Measurements from ENCODE around the gene SYDE2. TPM values are rescaled to one million over a fixed set of nuclear protein-coding genes. Genes with fewer than 3 reads are reported as not detected.

The SYDE2 gene
- total RNA-seq, 2 donors from 2014 or later, result 11.0 to 14.1 TPM

DNA sequence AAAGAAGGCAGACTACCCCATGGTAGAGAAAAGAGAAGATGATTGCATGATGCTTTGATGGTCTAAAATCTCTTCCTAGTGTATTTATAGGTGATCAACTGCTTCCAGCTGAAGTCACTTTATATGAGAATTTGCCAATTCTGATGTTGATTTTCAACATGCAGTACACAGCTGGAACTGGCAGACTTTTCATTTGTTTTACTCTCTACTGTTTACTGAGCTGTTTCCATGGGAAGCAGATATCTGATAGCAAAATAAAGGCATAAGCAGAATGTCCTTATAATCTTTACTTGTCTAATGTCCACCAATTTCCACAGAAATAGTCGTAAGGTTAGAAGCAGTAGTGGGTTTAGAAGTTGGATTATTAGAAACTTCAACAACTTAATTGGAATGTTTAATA, 74.9 kb downstream of the SYDE2 start:
- no peaks in the 10 kb centered on the region for H3K4me1 ChIP-seq (ENCODE audit: control insufficient read depth, insufficient read depth, low read length)
- no peak overlapping the region for H3K27ac ChIP-seq (ENCODE audit: low read depth, low read length)
- Mint-ChIP-seq H3K9me3 (no peaks in the 10 kb centered on the region), H3K4me1 (peaks cover 6% of the 10 kb centered on the region), H3K27me3 (ENCODE audit: insufficient read depth) (peaks cover 2% of the 10 kb centered on the region), H3K4me3 (no peak overlapping the region), H3K36me3 (ENCODE audit: low read depth) (no peaks in the 10 kb centered on the region), H3K27ac (no peak overlapping the region)
- 70% methylated on average over 1 of the region's 1 CpG; no CpG with 5 or more reads in 1 of the 2 experiments for WGBS, 2 experiments (ENCODE audit: insufficient coverage in 1 of 2, insufficient read length in 1 of 2)
- no peaks in the 10 kb centered on the region for H3K36me3 ChIP-seq (ENCODE audit: control insufficient read depth, insufficient read depth, low read length)
- H3K9ac ChIP-seq (ENCODE audit: extremely low read depth, low read length, poor library complexity, severe bottlenecking), result no peak overlapping the region
- no peaks in the 10 kb centered on the region for H3K27me3 ChIP-seq (ENCODE audit: control insufficient read depth, insufficient read depth, low read length, poor library complexity, severe bottlenecking)
- DNase-seq, result no peak
- no peak overlapping the region for H3K4me3 ChIP-seq (ENCODE audit: low read length)
- TF ChIP-seq, protein P1, sequence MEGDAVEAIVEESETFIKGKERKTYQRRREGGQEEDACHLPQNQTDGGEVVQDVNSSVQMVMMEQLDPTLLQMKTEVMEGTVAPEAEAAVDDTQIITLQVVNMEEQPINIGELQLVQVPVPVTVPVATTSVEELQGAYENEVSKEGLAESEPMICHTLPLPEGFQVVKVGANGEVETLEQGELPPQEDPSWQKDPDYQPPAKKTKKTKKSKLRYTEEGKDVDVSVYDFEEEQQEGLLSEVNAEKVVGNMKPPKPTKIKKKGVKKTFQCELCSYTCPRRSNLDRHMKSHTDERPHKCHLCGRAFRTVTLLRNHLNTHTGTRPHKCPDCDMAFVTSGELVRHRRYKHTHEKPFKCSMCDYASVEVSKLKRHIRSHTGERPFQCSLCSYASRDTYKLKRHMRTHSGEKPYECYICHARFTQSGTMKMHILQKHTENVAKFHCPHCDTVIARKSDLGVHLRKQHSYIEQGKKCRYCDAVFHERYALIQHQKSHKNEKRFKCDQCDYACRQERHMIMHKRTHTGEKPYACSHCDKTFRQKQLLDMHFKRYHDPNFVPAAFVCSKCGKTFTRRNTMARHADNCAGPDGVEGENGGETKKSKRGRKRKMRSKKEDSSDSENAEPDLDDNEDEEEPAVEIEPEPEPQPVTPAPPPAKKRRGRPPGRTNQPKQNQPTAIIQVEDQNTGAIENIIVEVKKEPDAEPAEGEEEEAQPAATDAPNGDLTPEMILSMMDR (conservative IDR thresholded peaks at IDR 0.05), result no peak
- H3K9me3 ChIP-seq (ENCODE audit: control insufficient read depth, low read length), result no peaks in the 10 kb centered on the region

DNA sequence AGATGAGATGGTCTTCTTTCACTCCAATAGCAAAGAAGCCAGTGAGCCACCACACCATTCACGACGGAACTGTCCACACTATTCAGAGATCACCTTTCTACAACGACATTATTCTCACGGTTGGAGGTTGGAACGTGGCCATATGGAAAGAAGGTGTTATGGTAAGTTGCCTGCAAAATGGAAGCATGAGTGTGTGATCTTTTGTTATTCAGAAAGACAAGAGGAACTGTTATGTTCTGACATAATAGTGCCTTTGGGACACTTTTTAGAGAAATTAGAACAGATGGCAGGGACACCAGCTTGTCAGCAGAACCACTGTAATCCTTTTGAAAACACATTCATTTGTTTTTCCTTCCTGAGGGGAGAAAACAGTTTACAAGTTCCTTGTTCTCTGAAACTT, 76.7 kb downstream of the SYDE2 start:
- no peaks in the 10 kb centered on the region for H3K27me3 ChIP-seq (ENCODE audit: control insufficient read depth, insufficient read depth, low read length, poor library complexity, severe bottlenecking)
- no peaks in the 10 kb centered on the region for H3K27me3 Mint-ChIP-seq (ENCODE audit: insufficient read depth)
- H3K9ac ChIP-seq (ENCODE audit: extremely low read depth, low read length, poor library complexity, severe bottlenecking), result no peak overlapping the region
- H3K9me3 Mint-ChIP-seq, result no peaks in the 10 kb centered on the region
- H3K27ac Mint-ChIP-seq, result no peak overlapping the region
- DNase-seq, result no peak
- no peaks in the 10 kb centered on the region for H3K9me3 ChIP-seq (ENCODE audit: control insufficient read depth, low read length)
- no peaks in the 10 kb centered on the region for H3K36me3 Mint-ChIP-seq (ENCODE audit: low read depth)
- H3K27ac ChIP-seq (ENCODE audit: low read depth, low read length), result no peak overlapping the region
- TF ChIP-seq, protein P1 (conservative IDR thresholded peaks at IDR 0.05), result no peak
- 94% methylated on average over 2 to 5 of the region's 5 CpGs for WGBS, 2 experiments (ENCODE audit: insufficient coverage in 1 of 2, insufficient read length in 1 of 2)
- H3K4me3 Mint-ChIP-seq, result no peak overlapping the region
- H3K4me1 ChIP-seq (ENCODE audit: control insufficient read depth, insufficient read depth, low read length), result no peaks in the 10 kb centered on the region
- no peaks in the 10 kb centered on the region for H3K36me3 ChIP-seq (ENCODE audit: control insufficient read depth, insufficient read depth, low read length)
- peaks cover 11% of the 10 kb centered on the region for H3K4me1 Mint-ChIP-seq
- no peak overlapping the region for H3K4me3 ChIP-seq (ENCODE audit: low read length)

DNA sequence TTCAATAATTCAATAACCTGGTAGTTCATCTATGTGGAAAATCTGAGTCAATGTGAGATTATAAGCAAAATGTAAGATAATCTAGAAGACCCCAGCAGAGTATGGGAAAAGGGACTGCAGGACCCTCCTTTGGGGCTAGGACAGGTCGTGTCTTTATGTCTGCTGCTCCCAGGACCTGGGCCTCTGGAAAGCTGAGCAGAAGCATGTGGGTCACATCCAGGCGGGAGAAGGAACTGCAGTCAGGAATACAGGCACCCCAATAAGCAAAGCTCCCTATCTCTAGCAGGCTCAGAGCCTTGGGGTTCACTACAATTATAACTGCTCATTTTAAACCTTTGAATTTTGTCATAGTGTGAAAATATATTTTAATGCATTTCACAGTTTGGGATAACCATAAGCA, 78.6 kb downstream of the SYDE2 start:
- H3K9me3 Mint-ChIP-seq, result no peaks in the 10 kb centered on the region
- no peaks in the 10 kb centered on the region for H3K27me3 Mint-ChIP-seq (ENCODE audit: insufficient read depth)
- no peak overlapping the region for H3K9ac ChIP-seq (ENCODE audit: extremely low read depth, low read length, poor library complexity, severe bottlenecking)
- WGBS, 2 experiments (ENCODE audit: insufficient coverage in 1 of 2, insufficient read length in 1 of 2), result 91 to 100% methylated on average over 1 to 2 of the region's 2 CpGs
- TF ChIP-seq, protein P1 (conservative IDR thresholded peaks at IDR 0.05), result peak; percentile 44
- H3K27ac ChIP-seq (ENCODE audit: low read depth, low read length), result no peak overlapping the region
- no peaks in the 10 kb centered on the region for H3K9me3 ChIP-seq (ENCODE audit: control insufficient read depth, low read length)
- peak; percentile 59 for DNase-seq
- H3K4me1 ChIP-seq (ENCODE audit: control insufficient read depth, insufficient read depth, low read length), result no peaks in the 10 kb centered on the region
- no peaks in the 10 kb centered on the region for H3K27me3 ChIP-seq (ENCODE audit: control insufficient read depth, insufficient read depth, low read length, poor library complexity, severe bottlenecking)
- peaks cover 11% of the 10 kb centered on the region for H3K4me1 Mint-ChIP-seq
- no peaks in the 10 kb centered on the region for H3K36me3 ChIP-seq (ENCODE audit: control insufficient read depth, insufficient read depth, low read length)
- no peak overlapping the region for H3K27ac Mint-ChIP-seq
- no peaks in the 10 kb centered on the region for H3K36me3 Mint-ChIP-seq (ENCODE audit: low read depth)
- H3K4me3 ChIP-seq (ENCODE audit: low read length), result no peak overlapping the region
- no peak overlapping the region for H3K4me3 Mint-ChIP-seq

Measured in endodermal cell (in vitro differentiated cells).